HepG2 (cell line): ENCODE measurements around the gene MAOB. TPM values are rescaled to one million over a fixed set of nuclear protein-coding genes. Genes with fewer than 3 reads are reported as not detected.

Source experiments
- ARHGAP35 ChIP-seq: sonication (generic); formaldehyde crosslinking; IDR thresholded peaks from 2 replicates; pipeline ENCODE4 v1.9.0; 2022; ENCODE audit warnings: mild to moderate bottlenecking, inconsistent platforms, moderate library complexity, missing genetic modification reagents, borderline replicate concordance
- ATF1 ChIP-seq: IDR thresholded peaks from 2 replicates; pipeline ENCODE4 v1.6.1; 2016; ENCODE audit warnings: mild to moderate bottlenecking, control low read depth
- CAMTA2 ChIP-seq: sonication (generic); formaldehyde crosslinking; IDR thresholded peaks from 2 replicates; pipeline ENCODE4 v1.4.0; 2020; ENCODE audit warnings: mild to moderate bottlenecking, missing genetic modification reagents, borderline replicate concordance
- CEBPG ChIP-seq: IDR thresholded peaks from 2 replicates; pipeline ENCODE4 v1.6.1; 2016
- FOSL2 ChIP-seq: sonication (generic); formaldehyde crosslinking; IDR thresholded peaks from 2 replicates; pipeline ENCODE4 v1.4.0; 2020; ENCODE audit warnings: missing genetic modification reagents
- GATAD2A ChIP-seq: IDR thresholded peaks from 2 replicates; pipeline ENCODE4 v1.6.1; 2016
- GPN1 ChIP-seq: sonication (generic); formaldehyde crosslinking; IDR thresholded peaks from 2 replicates; pipeline ENCODE4 v1.5.1; 2020; ENCODE audit warnings: missing genetic modification reagents, borderline replicate concordance
- HNF4A ChIP-seq: sonication (generic); formaldehyde crosslinking; IDR thresholded peaks from 2 replicates; pipeline ENCODE4 v1.4.0; 2020; ENCODE audit warnings: missing genetic modification reagents
- IRX3 ChIP-seq: sonication (generic); formaldehyde crosslinking; IDR thresholded peaks from 2 replicates; pipeline ENCODE4 v1.8.1; 2023; ENCODE audit warnings: mild to moderate bottlenecking, low read depth, missing genetic modification reagents, borderline replicate concordance
- KDM6A ChIP-seq: IDR thresholded peaks from 2 replicates; pipeline ENCODE4 v1.6.1; 2016; ENCODE audit warnings: low read depth
- RFX5 ChIP-seq: IDR thresholded peaks from 2 replicates; pipeline ENCODE4 v1.6.1; 2011; ENCODE audit warnings: low read depth, low read length, improper control_type of control experiment
- RXRA ChIP-seq: sonication (generic); formaldehyde crosslinking; IDR thresholded peaks from 2 replicates; pipeline ENCODE4 v1.5.1; 2020; ENCODE audit warnings: missing genetic modification reagents
- SIX4 ChIP-seq: sonication (generic); formaldehyde crosslinking; IDR thresholded peaks from 2 replicates; pipeline ENCODE4 v1.4.0; 2020; ENCODE audit warnings: missing genetic modification reagents
- SP4 ChIP-seq: sonication (generic); formaldehyde crosslinking; IDR thresholded peaks from 2 replicates; pipeline ENCODE4 v1.8.1; 2023; ENCODE audit warnings: mild to moderate bottlenecking, missing genetic modification reagents
- SRSF9 ChIP-seq: fragments of 200-400 bp; formaldehyde crosslinking; IDR thresholded peaks from 2 replicates; pipeline ENCODE4 v1.6.1; 2018; ENCODE audit warnings: borderline replicate concordance, mild to moderate bottlenecking, low read depth, low read length; ENCODE audit not compliant: insufficient read depth, poor library complexity, severe bottlenecking
- ZBTB42 ChIP-seq: sonication (generic); formaldehyde crosslinking; IDR thresholded peaks from 2 replicates; pipeline ENCODE4 v1.5.0; 2020; ENCODE audit warnings: mild to moderate bottlenecking, missing genetic modification reagents
- ZFP1 ChIP-seq: IDR thresholded peaks from 2 replicates; pipeline ENCODE4 v1.6.1; 2016
- ZFP36 ChIP-seq: fragments of 150-350 bp; IDR thresholded peaks from 2 replicates; pipeline ENCODE4 v1.6.1; 2018; ENCODE audit warnings: borderline replicate concordance, low read length, low read depth; ENCODE audit not compliant: partially characterized antibody
- ZFP82 ChIP-seq: sonication (generic); formaldehyde crosslinking; IDR thresholded peaks from 2 replicates; pipeline ENCODE4 v1.5.1; 2020; ENCODE audit warnings: mild to moderate bottlenecking, missing genetic modification reagents, borderline replicate concordance
- ZNF337 ChIP-seq: sonication (generic); formaldehyde crosslinking; IDR thresholded peaks from 2 replicates; pipeline ENCODE4 v1.5.1; 2020; ENCODE audit warnings: missing genetic modification reagents, low read depth, mild to moderate bottlenecking, borderline replicate concordance
- ZNF564 ChIP-seq: sonication (generic); formaldehyde crosslinking; IDR thresholded peaks from 2 replicates; pipeline ENCODE4 v1.8.1; 2023; ENCODE audit warnings: mild to moderate bottlenecking, missing genetic modification reagents
- polyA plus RNA-seq, 8 experiments: library from polyadenylated mRNA; depleted of rRNA in 3 of 8; stranded (reverse) in 7 of 8; unstranded in 1 of 8; fragments of >200 nt; fragmentation: Illumina TruSeq in 4 of 8; extraction: Trizol in 4 of 8; gene quantifications; 2 replicates each; pipeline versions ENCODE4 v1.2.1 to v1.2.3, GENCODE V29; 2011 to 2016; ENCODE audit warnings: low read depth in 4 of 8, missing spikeins in 1 of 8, mixed read lengths in 1 of 8; ENCODE audit not compliant: insufficient read depth in 1 of 8
- total RNA-seq, 5 experiments: library from RNA; depleted of rRNA; stranded (reverse); fragments of >200 nt; fragmentation: Illumina TruSeq; extraction: Trizol; gene quantifications; 2 replicates each; pipeline ENCODE4 v1.2.3, GENCODE V29; 2016; ENCODE audit warnings: low read depth in 1 of 5
- TF ChIP-seq, protein P1 (sequence below): sonication (generic); formaldehyde crosslinking; conservative IDR thresholded peaks from 2 replicates; pipeline ENCODE4 v1.4.0; 2020; ENCODE audit warnings: missing genetic modification reagents
- TF ChIP-seq, protein P2 (sequence below): IDR thresholded peaks from 2 replicates; pipeline ENCODE4 v1.6.1; 2018; ENCODE audit warnings: missing genetic modification reagents, mild to moderate bottlenecking, missing compliant biosample characterization
- TF ChIP-seq, protein P3 (sequence below): sonication (generic); formaldehyde crosslinking; IDR thresholded peaks from 2 replicates; pipeline ENCODE4 v1.8.0; 2022; ENCODE audit warnings: mild to moderate bottlenecking, missing genetic modification reagents, moderate library complexity

The MAOB gene
- total and polyA plus RNA-seq, 2 of the 13 experiments (the other 11 are each of a cell fraction or from before 2014, with no cell fraction given), result 11.0 to 19.0 TPM

DNA sequence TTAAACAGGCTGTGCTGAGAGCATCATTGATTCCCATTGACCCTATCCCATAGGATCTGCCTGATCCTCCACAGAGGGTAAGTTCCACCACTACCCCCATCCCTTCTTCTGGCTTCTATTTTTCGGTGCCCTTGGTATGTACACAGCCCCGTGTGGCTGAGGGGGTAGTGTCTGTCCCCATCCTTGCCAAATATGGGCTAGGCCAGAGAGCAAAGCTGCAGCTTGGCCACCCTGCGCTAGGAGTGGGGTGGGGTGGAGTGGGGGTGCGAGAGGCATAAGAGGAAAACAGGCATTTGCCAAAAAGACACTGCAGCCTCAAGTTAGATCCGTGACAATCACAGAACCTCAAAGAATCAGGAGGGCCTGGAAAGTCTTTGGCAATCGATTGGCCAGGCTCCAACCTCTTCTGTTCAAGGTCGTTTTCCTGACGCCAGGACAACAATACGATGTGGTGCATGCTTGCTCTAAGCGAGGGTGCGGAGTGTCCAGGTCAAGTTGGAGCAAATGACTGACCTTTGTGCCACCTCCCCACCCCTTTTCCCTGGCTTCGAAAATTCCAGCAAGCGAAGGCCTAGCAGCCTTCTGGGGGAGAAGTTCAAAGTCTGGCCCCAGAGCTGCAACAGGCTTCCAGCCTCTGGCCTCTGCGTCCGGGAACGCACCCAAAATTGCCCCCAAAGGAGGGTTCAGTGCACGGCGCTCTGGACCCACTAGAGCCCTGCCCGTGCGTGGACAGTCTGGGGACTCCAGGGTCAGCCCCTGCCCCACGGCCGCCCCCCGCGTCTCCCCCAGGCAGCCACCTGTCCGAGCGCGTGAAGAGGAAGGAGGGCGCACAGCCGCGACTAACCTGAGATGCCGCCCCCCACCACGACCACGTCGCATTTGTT lies 598 bp downstream of the MAOB start (continued):
- TF ChIP-seq, protein P1, sequence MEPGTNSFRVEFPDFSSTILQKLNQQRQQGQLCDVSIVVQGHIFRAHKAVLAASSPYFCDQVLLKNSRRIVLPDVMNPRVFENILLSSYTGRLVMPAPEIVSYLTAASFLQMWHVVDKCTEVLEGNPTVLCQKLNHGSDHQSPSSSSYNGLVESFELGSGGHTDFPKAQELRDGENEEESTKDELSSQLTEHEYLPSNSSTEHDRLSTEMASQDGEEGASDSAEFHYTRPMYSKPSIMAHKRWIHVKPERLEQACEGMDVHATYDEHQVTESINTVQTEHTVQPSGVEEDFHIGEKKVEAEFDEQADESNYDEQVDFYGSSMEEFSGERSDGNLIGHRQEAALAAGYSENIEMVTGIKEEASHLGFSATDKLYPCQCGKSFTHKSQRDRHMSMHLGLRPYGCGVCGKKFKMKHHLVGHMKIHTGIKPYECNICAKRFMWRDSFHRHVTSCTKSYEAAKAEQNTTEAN, result no peak
- TF ChIP-seq HNF4A (CRISPR knock-in tag), result peak; percentile 90
- peak; percentile 64; the same call in 1 of the 2 replicates for TF ChIP-seq GATAD2A (CRISPR knock-in tag)
- no peak for TF ChIP-seq ZFP1
- TF ChIP-seq ATF1, result no peak
- peak; percentile 23; the same call in 1 of the 2 replicates for TF ChIP-seq FOSL2 (CRISPR knock-in tag)
- no peak for TF ChIP-seq IRX3 (CRISPR knock-in tag)
- TF ChIP-seq GPN1, result no peak
- no peak for TF ChIP-seq ZFP82 (CRISPR knock-in tag)
- TF ChIP-seq RFX5, result no peak
- TF ChIP-seq ZNF337, result no peak
- TF ChIP-seq, protein P2, sequence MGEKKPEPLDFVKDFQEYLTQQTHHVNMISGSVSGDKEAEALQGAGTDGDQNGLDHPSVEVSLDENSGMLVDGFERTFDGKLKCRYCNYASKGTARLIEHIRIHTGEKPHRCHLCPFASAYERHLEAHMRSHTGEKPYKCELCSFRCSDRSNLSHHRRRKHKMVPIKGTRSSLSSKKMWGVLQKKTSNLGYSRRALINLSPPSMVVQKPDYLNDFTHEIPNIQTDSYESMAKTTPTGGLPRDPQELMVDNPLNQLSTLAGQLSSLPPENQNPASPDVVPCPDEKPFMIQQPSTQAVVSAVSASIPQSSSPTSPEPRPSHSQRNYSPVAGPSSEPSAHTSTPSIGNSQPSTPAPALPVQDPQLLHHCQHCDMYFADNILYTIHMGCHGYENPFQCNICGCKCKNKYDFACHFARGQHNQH (CRISPR knock-in tag), result no peak
- TF ChIP-seq ZBTB42 (CRISPR knock-in tag), result no peak
- peak; percentile 60 for TF ChIP-seq CEBPG (CRISPR knock-in tag)
- TF ChIP-seq CAMTA2, result no peak
- no peak for TF ChIP-seq KDM6A
- peak; percentile 89 for TF ChIP-seq RXRA (CRISPR knock-in tag)
- TF ChIP-seq, protein P3, sequence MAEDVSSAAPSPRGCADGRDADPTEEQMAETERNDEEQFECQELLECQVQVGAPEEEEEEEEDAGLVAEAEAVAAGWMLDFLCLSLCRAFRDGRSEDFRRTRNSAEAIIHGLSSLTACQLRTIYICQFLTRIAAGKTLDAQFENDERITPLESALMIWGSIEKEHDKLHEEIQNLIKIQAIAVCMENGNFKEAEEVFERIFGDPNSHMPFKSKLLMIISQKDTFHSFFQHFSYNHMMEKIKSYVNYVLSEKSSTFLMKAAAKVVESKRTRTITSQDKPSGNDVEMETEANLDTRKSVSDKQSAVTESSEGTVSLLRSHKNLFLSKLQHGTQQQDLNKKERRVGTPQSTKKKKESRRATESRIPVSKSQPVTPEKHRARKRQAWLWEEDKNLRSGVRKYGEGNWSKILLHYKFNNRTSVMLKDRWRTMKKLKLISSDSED (CRISPR knock-in tag), result no peak
- no peak for TF ChIP-seq ARHGAP35 (CRISPR knock-in tag)
- peak; percentile 24; the same call in 1 of the 2 replicates for TF ChIP-seq ZNF564
- peak; percentile 61 for TF ChIP-seq SP4
- TF ChIP-seq SRSF9, result no peak
- no peak for TF ChIP-seq SIX4 (CRISPR knock-in tag)
- TF ChIP-seq ZFP36, result no peak
